HG03460 (cell line): ENCODE results near the gene SLC22A23.

ENCODE experiments used
- ATAC-seq: cut with Tn5 transposase; IDR thresholded peaks from one replicate; pipeline ENCODE4 v1.9.1; 2021; ENCODE audit not compliant: unreplicated experiment

The SLC22A23 gene

GRCh38 chr6:3306848-3307247, 150.0 kb downstream of the SLC22A23 start:
- no peak for ATAC-seq

GRCh38 chr6:3305831-3306230, 151.0 kb downstream of the SLC22A23 start:
- no peak for ATAC-seq

- ATAC-seq, result no peak
Measured at GRCh38 chr6:3305216-3305565, 151.7 kb downstream of the SLC22A23 start.

GRCh38 chr6:3304500-3305215, 152.2 kb downstream of the SLC22A23 start:
- ATAC-seq, result no peak

- ATAC-seq, result no peak
Measured at GRCh38 chr6:3303795-3304411, 152.9 kb downstream of the SLC22A23 start.

DNA sequence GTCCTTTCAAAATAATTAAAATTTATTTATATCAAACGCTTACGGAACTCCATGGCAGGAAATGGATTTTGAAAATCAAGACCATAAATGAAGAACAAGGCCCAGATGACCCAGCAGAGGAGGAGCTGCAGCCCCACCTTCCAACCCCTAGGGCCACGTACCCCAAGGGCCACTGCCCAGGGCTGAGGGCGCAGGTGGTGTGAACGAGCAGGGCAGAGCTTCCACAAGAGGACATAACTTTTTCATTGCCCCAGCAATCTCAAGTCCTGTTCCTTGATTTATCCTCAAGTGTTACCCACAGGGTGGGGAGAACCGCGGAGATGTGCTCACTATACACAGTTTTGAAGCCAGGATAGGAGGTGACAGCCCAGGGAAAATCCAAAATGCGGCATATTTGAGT, 155.3 kb downstream of the SLC22A23 start:
- no peak for ATAC-seq

DNA sequence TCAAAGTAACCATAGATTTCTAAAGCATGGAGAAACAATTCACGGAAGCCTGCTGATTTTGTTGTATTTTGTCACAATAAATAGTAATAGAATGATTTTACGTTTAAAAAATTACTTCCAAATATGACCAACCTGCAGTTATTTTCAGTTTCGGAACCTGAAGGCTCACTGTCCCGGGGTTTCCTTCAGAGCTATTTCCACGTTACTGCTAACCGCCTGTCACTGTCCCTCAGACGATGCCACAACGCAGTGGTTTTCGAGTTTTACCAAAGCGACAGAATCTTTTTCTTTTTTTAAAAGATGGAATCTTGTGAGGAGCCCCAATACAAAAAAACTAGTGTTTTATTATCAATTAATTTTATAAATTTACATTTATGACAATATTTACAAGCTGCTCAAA, 157.6 kb downstream of the SLC22A23 start:
- ATAC-seq, result no peak

GRCh38 chr6:3297909-3298308, 158.9 kb downstream of the SLC22A23 start:
- no peak for ATAC-seq

- no peak for ATAC-seq
Measured at GRCh38 chr6:3297006-3297405, 159.8 kb downstream of the SLC22A23 start.

DNA sequence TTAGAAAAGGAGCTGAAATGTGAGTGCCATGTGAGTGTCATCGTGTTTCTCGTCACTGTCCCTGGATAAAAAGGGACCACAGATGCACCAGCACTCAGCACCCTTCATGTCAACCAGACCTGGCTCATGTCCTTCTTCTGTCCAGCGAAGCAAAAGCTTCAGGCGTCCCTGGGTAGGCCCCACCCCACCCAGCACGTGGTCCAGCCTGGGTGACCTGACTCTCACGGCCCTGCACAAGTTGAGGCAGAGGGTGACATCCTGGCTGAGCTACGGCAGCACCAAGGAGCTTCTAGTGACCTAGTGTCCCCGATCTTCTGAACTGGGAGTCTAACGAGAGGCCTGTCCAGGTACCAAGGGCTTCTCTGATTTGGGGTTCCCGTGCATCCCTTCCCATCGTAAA, 160.3 kb downstream of the SLC22A23 start:
- no peak for ATAC-seq

DNA sequence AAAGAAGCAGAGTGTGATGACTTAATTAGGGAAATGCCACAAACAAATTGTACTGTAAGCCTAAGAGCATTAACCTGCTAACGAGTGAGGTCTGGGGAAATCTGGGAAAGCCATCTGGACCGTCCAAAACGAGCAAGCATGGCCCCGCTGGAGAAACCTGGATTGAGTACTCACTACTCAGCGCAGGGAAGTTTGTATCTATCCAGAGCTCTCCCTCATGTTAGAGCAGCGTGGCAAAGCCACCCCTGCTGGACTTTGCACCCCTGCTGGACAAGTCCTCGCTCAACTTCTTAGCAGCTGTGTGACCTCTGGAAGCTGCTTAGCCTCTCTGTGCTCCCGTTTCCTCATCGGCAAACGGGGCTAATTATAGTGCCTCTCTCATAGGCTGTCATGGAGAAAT, 160.8 kb downstream of the SLC22A23 start:
- ATAC-seq, result no peak

DNA sequence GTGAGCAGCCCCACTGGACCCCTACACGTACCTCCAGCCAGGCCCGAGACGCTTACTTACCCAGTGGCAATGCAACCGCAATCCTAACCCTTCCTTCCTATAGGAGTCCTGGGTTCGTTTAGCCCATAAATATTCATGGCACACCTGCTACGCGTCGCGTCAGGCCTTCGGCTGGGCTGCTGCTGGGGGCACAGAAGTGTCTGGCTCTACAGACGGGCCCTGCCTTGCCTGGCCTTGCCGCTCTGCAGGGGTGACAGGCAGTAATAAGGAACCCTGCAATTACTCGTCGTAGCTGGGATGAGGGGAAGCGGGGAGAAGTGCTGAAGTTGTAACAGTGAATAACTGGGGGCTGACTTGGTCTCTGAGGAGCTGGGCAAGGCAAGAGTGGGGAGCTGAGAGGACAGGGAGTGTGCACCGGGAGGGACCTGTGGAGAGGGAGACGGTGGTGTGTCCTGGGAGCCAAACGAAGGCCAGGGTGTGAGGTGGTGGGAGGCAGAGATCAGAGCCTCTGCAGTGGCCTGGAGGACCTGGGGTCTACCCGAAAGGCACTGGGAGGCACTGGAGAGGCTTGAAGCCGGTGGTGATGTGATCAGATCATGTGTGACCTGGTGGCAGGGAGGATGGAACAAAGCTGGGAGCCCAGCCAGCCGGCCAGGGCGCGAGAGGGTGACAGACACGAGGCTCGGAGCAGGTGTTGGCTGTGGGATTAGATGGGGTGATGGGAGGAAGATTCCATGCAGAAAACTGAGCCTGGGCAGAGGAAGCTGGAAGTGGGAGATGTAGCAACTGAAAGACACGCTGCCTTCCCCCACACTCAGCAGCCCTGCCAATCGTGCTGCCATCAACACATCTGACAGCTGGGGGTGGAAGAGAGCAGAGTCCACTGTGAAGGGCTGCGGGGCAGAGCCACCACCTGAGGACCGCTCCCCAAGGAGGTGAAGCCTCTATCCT, 161.7 kb downstream of the SLC22A23 start:
- ATAC-seq, result no peak

- ATAC-seq, result no peak
Measured at GRCh38 chr6:3294396-3294795, 162.5 kb downstream of the SLC22A23 start.

DNA sequence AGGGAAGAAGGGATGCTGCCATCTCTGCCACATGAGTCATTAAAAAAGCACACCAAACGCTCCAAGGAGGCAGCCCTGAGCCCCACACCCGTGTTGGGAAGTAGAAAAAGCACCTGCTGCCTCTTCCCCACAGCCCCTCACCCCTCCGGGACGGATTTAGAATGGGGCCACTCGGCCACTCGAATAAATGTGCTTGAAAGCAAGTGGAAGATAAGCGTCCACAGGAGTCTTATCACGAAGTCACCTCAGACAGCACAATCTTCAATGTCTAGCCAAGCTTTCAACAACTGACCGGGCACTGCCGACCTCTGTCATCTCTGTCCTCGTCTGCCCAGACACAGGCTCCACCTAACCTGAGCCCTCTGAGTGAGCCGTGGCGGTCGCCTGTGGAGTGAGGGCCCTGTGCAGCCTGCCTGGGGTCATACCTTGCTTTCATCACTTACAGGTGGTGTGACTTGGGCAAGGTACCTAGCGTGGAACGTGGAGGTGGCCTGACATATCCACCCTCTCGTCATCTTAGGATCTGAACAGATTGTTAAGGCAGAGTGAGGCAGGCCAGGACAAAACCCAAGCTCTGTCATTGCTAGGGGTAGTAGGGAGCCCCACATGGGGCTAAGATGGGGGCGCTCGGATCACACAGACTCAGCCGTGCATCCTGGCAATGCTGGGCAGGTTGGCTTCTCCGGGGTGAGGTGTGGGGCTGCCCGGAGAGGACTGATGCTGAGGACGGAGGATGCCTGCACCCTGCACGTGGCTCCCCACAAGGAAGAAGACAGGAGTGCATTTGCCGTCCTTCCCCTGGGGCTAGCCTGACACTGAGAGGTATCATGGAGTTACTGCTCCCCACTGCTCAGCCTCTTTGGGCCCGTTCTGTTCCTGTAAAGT, 163.3 kb downstream of the SLC22A23 start:
- ATAC-seq, result no peak

DNA sequence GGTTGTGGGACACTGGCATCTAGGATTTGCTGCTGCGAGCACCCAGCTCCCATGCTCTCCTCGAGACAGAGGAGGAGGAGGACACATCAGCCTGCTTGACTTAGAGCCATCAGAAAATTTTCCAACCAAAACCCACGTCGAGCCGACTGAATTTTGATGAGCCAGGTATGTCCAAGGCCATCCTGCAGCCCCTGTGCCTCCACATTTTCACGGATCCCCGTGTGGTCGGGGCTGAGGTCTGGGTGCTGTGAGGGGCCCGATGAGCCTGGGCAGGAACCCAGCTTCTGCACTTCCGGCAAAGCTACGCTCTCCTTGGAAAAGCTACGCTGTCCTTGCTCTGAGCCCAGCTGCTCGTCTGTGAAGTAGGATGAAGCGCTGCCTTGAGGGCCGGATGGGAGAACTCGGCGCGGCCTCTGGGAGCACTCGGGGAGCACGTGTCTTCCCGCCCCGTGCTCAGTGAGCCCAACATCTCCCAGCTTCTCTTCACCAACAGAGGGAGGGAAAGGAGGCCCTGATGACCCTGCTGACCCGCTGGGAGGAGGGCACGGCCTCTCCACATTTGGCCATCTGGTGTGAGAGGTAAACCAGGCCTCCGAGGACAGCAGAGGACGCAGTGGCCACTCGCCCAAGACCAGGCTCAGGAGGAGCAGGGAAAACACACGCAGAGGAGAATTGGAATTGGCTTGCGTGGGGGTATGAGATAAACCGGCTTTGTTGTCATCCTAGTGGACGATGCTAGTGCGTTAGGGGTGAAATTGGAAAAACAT, 164.2 kb downstream of the SLC22A23 start:
- no peak for ATAC-seq

- ATAC-seq, result no peak
Measured at GRCh38 chr6:3291987-3292386, 164.9 kb downstream of the SLC22A23 start.

DNA sequence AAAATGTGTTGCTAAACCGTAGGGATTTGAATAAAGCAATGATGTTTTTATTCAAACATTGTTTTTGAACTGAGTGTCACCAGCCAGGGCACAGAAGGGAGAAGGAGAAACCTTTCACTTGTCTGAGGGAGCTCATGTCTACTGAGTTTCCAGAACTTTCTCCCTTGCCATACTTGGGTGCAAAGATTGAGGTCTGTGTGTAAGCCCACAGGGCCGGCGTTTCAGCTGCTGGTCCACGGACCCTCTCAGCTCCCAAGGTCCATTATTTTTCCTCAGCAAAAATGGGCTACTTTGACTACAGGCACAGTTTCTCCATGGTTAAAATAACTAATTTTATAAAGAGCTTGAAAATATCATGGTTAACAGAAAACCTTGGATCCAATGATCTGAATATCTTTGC, 165.5 kb downstream of the SLC22A23 start:
- ATAC-seq, result no peak

DNA sequence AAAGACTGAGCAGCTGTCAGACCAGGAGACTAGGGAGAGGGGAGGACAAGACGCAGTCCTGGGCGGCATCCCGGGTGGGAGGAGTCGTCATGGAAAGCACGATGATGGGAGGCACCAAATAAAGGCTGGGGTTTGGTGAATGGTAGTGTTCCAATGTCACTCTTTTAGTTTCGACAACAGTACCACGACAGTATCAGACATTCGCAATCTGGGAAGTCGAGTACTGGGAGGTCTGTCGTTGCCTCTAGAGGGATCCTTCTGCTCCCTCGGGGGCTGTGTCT, 166.0 kb downstream of the SLC22A23 start:
- ATAC-seq, result no peak

GRCh38 chr6:3290149-3290930, 166.5 kb downstream of the SLC22A23 start:
- no peak for ATAC-seq

GRCh38 chr6:3289664-3290055, 167.2 kb downstream of the SLC22A23 start:
- ATAC-seq, result no peak
